NCI-H226 (cell line): ENCODE data around the gene GTF3C1.

ENCODE experiments used
- DNase-seq: peaks from one replicate; pipeline ENCODE4 v3.0.0-alpha.2; 2015

The GTF3C1 gene

GRCh38 chr16:27517664-27518063 lies 32.0 kb downstream of the GTF3C1 start:
- no peak for DNase-seq

GRCh38 chr16:27516365-27516764 lies 33.3 kb downstream of the GTF3C1 start:
- DNase-seq, result no peak

GRCh38 chr16:27515874-27516353 lies 33.8 kb downstream of the GTF3C1 start:
- no peak for DNase-seq

GRCh38 chr16:27514806-27515205 lies 34.9 kb downstream of the GTF3C1 start:
- DNase-seq, result no peak

GRCh38 chr16:27511657-27512448 lies 37.9 kb downstream of the GTF3C1 start:
- no peak for DNase-seq

GRCh38 chr16:27508476-27508875 lies 41.2 kb downstream of the GTF3C1 start:
- DNase-seq, result no peak

GRCh38 chr16:27506771-27507170 lies 42.9 kb downstream of the GTF3C1 start:
- no peak for DNase-seq

- DNase-seq, result no peak
Observed at GRCh38 chr16:27505297-27506236, 44.1 kb downstream of the GTF3C1 start.

GRCh38 chr16:27503662-27504061 lies 46.1 kb downstream of the GTF3C1 start:
- DNase-seq, result no peak

GRCh38 chr16:27500801-27501200 lies 48.9 kb downstream of the GTF3C1 start:
- DNase-seq, result no peak

- DNase-seq, result no peak
Observed at GRCh38 chr16:27499659-27500055, 50.1 kb downstream of the GTF3C1 start.

- DNase-seq, result no peak
Observed at GRCh38 chr16:27498916-27499658, 50.6 kb downstream of the GTF3C1 start.

- no peak for DNase-seq
Observed at GRCh38 chr16:27498031-27498825, 51.5 kb downstream of the GTF3C1 start.

- peak; percentile 77 for DNase-seq
Observed at GRCh38 chr16:27495191-27495590, 54.5 kb downstream of the GTF3C1 start.

GRCh38 chr16:27492588-27492979 lies 57.1 kb downstream of the GTF3C1 start:
- no peak for DNase-seq

- no peak for DNase-seq
Observed at GRCh38 chr16:27491894-27492587, 57.7 kb downstream of the GTF3C1 start.

GRCh38 chr16:27489906-27490305 lies 59.8 kb downstream of the GTF3C1 start:
- no peak for DNase-seq

- no peak for DNase-seq
Observed at GRCh38 chr16:27489421-27489820, 60.3 kb downstream of the GTF3C1 start.

GRCh38 chr16:27486760-27487159 lies 63.0 kb downstream of the GTF3C1 start:
- no peak for DNase-seq

GRCh38 chr16:27486344-27486743 lies 63.4 kb downstream of the GTF3C1 start:
- DNase-seq, result no peak

GRCh38 chr16:27485811-27486210 lies 63.9 kb downstream of the GTF3C1 start:
- DNase-seq, result no peak

GRCh38 chr16:27485126-27485525 lies 64.6 kb downstream of the GTF3C1 start:
- DNase-seq, result no peak
